GM10266 (cell line): ENCODE results near the gene SFRP4.

Source experiments
- DNase-seq: peaks from one replicate; pipeline ENCODE4 v3.0.0; 2012; ENCODE audit errors: extremely low spot score
- TF ChIP-seq, protein P1 (sequence below): IDR thresholded peaks from 2 replicates; pipeline ENCODE4 v1.5.1; 2012; ENCODE audit warnings: mild to moderate bottlenecking, low read depth; ENCODE audit not compliant: control insufficient read depth, insufficient read depth; ENCODE audit errors: missing control alignments

Gene SFRP4

GRCh38 chr7:37899712-37900247, 16.8 kb downstream of the SFRP4 start:
- TF ChIP-seq, protein P1, sequence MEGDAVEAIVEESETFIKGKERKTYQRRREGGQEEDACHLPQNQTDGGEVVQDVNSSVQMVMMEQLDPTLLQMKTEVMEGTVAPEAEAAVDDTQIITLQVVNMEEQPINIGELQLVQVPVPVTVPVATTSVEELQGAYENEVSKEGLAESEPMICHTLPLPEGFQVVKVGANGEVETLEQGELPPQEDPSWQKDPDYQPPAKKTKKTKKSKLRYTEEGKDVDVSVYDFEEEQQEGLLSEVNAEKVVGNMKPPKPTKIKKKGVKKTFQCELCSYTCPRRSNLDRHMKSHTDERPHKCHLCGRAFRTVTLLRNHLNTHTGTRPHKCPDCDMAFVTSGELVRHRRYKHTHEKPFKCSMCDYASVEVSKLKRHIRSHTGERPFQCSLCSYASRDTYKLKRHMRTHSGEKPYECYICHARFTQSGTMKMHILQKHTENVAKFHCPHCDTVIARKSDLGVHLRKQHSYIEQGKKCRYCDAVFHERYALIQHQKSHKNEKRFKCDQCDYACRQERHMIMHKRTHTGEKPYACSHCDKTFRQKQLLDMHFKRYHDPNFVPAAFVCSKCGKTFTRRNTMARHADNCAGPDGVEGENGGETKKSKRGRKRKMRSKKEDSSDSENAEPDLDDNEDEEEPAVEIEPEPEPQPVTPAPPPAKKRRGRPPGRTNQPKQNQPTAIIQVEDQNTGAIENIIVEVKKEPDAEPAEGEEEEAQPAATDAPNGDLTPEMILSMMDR: no peak
- no peak for DNase-seq

- TF ChIP-seq, protein P1: no peak
- no peak for DNase-seq
Measured at GRCh38 chr7:37894671-37895070, 21.9 kb downstream of the SFRP4 start.

GRCh38 chr7:37893359-37893758, 23.3 kb downstream of the SFRP4 start:
- no peak for DNase-seq
- TF ChIP-seq, protein P1: no peak

DNA sequence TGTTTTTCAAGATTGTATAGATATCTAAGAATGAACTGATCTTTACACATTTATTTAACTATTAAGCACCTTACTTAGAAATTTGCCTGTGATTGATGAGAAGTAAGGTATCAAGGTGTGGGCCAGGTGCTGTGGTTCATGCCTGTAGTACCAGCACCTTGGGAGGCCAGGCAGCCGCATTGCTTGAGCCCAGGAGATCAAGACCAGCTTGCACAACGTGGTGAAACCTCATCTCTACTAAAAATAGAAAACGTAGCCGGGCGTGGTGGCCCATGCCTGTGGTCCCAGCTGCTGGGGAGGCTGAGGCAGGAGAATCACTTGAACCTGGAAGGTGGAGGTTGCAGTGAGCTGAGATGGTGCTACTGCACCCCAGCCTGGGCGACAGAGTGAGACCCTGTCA, 34.5 kb downstream of the SFRP4 start:
- TF ChIP-seq, protein P1: no peak
- DNase-seq: no peak
